HG02588 (cell line): ENCODE measurements around the gene ZC3HAV1.
"Not testable (repeated sequence)": the region's sequence is repeated elsewhere in the genome, so short reads cannot be mapped to it uniquely, and the experiment has no call there.

Source experiments
- ATAC-seq: cut with Tn5 transposase; IDR thresholded peaks from one replicate; pipeline ENCODE4 v1.9.1; 2021; ENCODE audit warnings: mild to moderate bottlenecking, moderate library complexity; ENCODE audit not compliant: unreplicated experiment

ZC3HAV1 gene

DNA sequence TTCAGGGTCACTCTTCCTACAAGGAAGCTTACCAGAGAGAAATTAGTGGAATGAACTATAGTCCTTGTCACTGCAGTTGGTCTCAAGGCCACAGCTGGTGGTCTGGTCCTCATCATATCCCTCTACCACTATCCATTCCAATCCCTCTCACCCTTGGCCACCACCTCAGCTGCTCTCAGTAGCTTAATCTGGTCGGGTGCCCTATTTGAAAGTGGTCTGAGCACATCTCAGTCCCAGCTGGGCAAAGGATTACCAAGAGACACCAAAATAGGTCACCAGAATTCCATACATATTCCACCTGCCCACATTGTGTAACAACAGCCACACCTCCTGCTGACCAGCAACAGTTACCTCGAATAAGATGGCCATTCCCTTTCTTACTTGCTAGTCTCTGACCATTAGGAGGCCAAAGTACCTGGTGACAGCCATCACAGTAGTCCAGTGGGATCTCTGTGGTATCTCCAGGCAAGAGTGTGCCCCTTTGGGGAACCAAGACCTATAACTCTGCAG is 3.3 kb upstream of the ZC3HAV1 start:
- ATAC-seq, result no peak

DNA sequence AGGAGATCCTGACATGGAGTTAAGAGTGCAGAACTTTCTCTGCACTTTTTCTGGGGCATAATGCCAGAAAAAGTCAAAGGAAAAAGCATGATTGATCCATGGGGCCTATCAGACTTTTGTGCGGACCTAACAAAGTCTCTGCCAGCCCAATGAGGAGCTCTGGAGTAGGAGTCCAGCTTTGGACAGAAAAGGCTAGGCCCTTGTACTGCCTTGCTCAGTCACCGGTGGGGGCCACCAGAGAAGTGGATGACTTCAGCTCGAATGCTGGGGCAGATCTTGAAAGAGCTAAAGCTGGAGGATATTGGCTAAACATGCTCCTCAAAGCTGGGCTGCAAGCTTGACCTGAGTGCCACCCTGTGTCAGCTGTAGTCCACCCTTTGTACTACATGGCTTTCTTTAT is 2.8 kb upstream of the ZC3HAV1 start:
- ATAC-seq, result no peak

DNA sequence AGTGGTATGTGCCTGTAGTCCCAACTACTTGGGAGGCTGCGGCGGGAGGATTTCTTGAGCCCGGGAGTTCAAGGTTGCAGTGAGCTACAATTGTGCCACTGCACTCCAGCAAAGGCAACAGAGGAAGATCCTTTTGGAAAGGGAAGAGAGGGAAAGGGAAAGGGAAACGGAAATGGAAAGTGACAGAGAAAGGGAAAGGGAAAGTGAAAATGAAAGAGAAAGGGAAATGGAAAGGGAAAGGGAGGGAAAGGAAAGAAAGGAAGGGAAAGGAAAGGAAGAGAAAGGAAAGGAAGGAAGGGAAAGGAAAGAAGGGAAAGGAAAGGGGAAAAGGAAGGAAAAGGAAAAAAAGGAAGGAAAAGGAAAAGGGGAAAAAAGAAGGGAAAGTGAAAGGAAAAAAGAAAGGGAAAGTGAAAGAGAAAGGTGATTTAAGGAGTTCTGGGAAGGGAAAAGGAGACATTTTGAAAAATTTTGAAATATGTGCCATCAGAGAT is 2.3 kb upstream of the ZC3HAV1 start:
- no peak for ATAC-seq

DNA sequence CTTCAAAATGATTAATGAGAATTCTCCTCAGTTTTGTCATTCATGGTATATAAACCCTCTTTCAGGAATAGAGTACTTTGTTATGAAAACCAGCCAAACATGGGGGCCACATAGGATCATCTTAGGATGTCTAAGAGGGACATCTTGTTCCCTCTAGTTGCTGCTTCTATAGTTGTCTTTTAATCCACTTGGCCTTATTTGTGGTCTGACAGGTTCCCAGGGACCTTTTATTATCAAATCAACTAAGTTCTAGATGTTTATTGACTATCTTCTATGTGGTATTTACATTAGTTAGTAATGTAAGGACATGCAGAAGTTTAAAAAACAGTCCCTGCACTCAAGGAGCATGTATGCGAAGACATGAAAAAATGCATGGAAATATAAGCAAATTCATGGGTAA is 1.6 kb upstream of the ZC3HAV1 start:
- ATAC-seq, result no peak

DNA sequence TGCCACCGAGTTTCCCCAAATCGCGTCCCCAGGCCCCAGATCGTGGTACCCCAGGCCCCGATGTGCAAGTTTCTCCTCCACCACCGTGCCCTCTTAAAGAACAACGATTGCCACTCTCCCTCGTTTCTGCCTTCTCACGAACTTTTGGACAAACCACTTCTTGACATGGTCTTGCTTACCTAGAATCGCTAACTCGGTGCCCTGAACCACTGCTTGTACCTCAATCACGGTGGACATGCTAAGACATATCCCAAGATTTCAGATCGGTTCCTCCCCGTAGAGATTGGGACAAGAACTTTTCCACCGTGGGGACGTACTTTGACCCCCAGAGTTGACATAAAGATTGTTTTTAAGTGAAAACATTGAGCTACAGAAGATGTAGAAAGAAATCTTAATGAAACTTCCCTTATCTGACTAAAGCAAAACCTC is 477 bp upstream of the ZC3HAV1 start:
- ATAC-seq, result peak; percentile 13

DNA sequence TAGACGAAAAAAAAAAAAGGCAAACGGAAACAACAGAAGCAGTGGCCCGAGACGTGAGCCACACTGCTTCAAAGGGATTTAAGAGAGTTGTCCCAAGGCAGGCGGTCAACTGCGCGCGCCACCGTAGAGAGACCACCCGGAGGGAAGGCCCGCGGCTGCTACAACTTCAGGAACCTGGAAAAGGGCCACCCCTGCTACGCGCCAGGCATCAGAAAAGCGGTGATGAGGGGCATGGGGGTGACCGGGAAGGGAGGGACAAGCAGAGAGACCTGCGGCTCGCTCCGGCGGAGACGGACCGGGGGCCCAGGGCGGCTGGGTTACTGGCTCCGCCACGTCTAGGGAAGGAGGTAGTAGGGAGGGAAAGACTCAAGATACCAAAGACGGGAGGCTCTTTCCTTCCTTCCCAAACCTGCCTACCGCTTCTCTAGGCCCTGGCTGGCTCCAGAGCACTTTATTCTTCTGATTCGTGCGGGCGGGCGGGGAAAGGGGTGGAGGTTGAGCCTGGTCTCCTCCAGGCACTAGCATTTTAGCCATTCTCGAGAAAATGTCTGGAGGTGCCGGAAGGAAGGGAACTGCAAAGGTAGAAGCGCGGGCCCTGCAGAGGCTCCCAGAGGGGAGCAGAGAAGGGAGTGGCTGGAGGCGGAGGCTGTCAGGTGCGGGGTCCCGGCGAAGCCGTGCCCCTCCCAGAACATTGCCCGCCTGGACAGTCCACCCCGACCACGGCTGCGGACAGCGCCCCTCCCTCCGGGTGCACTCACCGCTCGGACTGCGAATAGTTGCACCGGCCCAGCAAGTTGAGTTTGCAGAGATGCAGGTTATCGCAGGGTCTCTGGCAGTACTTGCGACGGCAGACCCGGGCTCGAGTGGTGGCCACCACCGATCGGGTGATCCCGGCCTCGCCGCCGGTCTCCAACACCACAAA is 993 bp downstream of the ZC3HAV1 start:
- ATAC-seq, result peak; percentile 9

DNA sequence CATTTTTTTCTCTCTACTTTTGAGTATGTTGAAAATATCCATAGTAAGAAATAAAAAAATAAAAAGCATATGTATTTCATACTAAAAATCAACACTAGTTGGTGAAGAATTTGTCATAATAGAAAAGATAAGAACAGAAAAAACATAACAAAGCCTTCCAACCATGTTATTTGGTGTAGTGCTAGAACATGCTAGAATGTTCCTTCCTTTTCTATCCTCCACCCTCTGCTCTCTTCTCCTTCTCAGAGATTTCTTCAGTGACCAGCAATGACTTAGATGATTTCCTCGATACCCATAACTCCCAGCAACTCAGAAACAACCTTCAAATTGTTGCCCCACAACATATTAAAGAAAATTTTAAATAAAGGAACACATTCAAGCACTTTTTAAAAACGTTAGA is 2.6 kb downstream of the ZC3HAV1 start:
- no peak for ATAC-seq

DNA sequence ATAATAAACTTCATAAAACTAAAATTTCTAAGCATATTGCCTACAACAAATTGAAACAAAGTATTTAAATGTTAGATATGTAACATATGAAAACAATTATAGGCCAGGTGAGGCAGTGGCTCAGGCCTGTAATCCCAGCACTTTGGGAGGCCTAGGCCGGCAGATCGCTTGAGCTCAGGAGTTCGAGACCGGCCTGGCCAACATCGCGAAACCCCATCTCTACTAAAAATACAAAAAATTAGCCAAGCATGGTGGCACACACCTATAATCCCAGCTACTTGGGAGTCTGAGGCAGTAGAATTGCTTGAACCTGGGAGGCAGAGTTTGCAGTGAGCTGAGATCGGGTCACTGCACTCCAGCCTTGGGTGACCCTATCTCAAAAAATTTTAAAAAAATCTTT is 3.3 kb downstream of the ZC3HAV1 start:
- ATAC-seq, result not testable (repeated sequence)

DNA sequence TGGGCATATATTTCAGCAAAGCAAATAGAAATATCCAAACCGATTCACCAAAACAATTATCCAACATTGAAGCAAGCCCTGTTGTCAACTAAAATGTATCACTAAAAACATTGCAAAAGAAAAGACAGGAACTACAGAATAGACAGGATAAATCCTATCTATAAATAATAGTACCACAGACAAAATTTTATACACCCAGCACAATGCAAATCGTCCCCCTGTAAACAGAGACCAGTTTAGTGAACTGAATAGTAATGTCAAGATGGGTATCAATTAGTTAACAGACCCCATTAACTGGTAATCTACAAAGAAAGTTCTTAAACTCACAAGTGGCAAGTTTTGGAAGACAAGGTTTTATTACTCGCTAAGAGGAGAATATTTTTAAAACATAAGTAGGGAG is 4.0 kb downstream of the ZC3HAV1 start:
- ATAC-seq, result no peak

DNA sequence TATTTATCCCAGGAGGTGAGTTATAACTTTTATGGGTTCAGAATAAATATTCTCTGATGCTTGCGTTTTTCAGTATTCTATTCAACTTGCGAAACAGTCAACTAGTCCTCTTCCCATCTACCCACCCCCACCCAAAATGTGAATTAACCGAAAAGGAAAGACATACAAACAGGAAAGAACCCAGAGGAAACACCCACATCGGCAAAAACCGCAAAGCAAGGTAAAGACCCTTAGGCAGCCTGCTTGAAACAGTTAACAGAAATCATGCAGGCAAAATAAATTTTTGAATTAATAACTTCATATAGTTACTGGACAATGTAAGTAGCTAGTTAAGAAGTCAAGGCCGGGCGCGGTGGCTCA is 5.4 kb downstream of the ZC3HAV1 start:
- no peak for ATAC-seq

DNA sequence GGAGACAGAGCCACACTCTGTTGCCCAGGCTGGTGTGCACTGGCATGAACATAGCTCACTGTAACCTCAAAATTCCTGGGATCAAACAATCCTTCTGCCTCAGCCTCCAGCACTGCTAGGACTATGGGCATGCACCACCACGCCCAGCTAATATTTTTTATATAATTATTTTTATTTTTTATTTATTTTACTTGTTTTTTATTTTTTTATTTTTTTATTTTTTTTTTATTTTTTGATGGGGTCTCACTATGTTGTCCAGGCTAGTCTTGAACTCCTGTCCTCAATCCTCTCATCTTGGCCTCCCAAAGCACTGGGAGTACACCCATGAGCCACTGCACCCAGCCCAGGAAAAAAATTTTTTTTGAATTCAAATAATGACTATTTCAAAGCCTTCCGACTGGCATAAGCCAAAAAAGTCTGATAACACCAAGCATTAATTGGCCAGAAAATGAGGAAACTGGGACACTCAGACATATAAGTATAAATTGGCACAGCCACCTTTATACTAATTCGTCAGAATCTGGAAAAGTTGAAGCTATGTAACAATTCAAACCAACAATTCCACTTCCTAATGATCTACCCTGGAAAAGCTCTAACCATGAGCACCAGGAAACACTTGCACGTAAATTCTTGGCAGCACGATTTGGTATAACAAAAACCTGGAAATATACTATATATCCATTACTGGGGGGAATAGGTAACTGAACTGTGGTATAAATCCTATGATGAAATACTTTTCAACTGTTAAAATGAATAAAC is 6.3 kb downstream of the ZC3HAV1 start:
- no peak for ATAC-seq

DNA sequence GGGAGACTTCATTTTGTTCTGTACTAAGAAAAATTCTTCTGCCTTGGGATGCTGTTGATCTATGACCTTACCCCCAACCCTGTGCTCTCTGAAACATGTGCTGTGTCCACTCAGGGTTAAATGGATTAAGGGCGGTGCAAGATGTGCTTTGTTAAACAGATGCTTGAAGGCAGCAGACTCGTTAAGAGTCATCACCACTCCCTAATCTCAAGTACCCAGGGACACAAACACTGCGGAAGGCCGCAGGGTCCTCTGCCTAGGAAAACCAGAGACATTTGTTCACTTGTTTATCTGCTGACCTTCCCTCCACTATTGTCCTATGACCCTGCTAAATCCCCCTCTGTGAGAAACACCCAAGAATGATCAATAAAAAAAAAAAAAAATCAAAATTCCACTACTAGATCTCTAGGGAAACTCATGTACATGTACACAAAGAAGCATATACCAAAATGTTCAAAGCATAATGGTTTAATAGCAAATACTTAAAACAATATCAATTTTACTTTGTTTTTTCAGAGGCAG is 7.8 kb downstream of the ZC3HAV1 start:
- ATAC-seq, result not testable (repeated sequence)

DNA sequence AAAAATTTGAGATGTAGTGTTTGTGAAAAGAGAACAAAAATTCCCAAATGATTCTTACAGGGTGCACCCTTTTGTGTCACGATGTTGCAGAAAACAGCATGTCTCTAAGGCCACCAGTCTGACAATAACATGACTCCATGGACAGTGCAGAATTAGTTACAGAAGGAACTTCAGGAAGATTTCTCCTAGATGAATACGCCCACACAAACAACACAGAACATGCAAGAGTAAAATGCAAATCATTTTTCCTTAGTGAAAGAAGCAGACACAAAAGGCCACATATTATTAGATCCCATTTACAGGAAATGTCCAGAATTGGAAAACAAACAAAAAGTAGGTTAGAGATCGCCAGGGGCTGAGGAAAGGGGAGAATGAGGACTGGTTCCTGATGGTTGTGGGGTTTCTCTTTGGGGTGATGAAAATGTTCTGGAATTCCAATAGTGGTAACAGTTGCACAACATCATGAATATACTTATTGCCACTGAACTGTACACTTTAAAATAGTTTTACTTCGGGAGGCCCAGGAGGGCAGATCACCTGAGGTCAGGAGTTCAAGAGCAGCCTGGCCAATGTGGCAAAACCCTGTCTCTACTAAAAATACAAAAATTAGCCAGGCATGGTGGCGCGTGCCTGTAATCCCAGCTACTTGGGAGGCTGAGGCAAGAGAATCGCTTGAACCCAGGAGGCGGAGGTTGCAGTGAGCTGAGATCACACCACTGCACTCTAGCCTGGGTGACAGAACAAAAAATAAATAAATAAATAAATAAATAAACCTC is 10.2 kb downstream of the ZC3HAV1 start:
- no peak for ATAC-seq

DNA sequence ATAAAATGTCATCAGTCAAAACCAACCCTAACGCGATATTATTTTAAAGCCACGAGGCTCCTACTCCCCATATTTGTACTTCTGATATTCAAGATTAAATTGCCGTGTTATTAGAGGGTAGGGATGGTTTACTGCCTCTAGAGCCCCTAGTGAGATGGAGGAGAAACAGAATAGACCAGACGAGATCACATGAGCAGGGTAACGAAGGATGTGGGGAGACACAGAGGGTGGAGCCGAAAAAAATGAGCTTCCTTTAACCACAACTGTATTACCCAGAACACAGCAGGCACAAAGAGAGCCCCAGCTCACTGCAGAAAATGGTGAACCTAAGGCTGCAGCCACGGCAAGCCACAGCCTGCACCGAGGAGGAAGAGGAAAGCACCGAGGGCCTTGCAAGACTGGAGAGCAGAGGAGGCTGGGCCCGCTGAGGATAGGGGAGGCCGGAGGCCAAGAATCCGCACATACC is 14.3 kb downstream of the ZC3HAV1 start:
- peak; percentile 98 for ATAC-seq

DNA sequence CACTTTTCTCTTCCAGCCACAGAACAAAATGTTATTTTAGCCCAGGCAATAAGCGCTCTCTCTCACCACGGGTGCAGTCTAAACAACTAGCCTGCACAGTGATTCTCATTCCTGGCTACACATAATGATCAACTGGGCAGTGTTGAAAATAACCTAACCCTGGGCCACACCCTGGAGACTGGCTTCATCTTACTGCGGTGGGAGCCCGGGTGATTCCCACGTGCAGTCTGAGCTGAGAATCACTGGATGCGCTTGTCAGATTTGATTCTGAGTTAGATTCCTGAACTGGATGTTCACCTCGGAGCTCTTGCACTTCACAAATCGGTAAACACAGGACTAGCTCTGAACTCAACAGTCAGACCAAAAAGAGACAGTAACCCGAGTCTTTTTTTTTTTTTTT is 14.9 kb downstream of the ZC3HAV1 start:
- ATAC-seq, result no peak

DNA sequence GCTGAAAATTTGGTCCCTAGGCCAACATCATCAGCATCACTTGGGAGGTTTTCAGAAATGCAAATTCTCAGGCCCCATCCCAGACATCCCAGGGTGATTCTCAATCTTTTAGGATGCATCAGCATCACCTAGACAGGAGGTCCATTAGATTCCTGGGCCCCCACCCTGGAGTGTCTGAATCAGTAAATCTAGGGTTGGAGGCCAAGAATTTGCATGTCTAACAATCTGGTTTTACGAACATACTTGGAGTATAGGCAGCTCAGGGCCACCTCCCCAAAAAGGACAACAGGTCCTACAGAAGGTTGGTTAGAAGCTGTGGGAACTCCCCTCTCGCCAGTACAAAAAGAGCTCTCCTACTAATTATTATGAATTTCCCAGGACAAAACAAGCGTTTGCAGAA is 15.5 kb downstream of the ZC3HAV1 start:
- ATAC-seq, result no peak

DNA sequence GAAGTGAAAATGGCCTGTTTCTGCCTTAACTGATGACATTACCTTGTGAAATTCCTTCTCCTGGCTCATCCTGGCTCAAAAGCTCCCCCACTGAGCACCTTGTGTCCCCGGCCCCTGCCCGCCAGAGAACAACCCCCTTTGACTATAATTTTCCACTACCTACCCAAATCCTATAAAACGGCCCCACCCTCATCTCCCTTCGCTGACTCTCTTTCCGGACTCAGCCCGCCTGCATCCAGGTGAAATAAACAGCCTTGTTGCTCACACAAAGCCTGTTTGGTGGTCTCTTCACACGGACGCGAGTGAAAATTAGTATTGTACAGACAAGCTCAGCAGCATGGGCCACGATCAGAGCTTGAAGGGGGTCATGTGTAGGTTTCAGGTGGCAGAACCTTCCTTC is 16.0 kb downstream of the ZC3HAV1 start:
- ATAC-seq, result not testable (repeated sequence)

DNA sequence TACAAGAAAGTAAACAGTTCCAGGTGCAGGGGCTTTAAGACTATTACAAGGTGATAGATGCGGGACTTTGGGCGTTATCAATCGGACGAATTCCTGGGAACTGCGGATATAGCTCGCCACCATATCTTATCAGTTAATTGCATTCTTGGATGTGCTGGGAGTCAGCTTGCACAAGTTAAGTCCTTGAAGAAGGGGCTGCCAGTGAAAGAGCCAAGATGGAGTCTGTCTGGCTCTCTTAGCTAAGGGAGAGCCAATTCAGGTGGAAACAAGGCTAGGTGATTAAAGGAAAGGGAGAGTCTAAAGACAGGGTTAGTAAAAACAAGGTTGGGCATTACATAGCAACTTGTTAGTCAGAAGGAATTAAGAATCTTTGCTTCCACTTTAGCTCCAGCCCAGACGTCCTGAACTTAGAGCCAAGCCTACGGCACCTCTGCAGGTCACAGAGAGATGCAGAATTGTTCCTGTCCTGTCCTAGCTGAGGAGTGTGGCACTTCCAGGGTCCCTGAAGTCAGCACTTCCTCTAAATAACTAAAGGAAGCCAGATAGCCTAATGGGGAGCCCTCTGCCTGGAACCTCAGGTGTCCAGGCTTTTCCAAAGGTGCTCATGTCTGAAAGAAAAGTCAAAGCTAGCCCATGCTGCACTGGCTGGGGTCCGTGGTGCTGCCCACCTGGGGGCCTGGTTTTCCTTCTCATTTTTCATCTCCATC is 17.3 kb downstream of the ZC3HAV1 start:
- no peak for ATAC-seq

DNA sequence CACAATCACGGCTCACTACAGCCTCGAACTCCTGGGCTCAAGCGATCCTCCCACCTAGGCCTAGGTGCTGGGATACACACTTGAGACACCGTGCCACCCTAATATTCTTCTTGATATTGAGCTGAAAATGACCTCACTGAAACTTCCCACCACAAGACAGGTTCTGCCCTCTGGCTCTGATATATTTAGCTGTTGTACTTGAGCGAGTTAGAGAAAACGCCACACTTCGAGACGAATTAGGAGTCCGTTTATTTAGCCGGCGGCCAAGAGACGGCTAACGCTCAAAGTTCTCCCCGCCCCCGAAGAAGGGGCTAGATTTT is 17.9 kb downstream of the ZC3HAV1 start:
- ATAC-seq, result no peak

DNA sequence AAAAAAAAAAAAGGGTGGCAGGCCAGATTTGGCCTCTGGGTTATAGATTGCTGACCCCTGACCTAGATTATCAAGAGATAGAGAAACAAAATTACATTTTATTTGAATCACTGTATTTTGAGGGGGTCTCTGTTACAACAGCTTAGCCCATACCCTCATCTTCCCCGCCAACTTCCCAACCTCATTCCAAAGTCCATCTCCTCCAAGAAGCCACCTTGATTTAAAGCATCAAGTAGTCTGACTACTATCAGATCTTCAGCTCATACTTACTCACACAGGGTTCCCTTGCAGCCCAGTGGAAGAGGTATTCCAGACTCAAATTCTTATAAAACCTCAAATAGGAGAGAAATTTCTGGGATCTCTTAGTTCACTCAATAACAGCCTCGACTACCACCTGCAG is 20.4 kb downstream of the ZC3HAV1 start:
- ATAC-seq, result no peak
